Neural progenitor cell (in vitro differentiated cells): Measurements from ENCODE around the gene RNF217. TPM values are rescaled to one million over a fixed set of nuclear protein-coding genes. Genes with fewer than 3 reads are reported as not detected.

Experiments
- DNase-seq: peaks from one replicate; pipeline ENCODE4 v3.0.0-alpha.2; 2016; ENCODE audit warnings: low spot score
- H2AFZ ChIP-seq: fragments of 200-600 bp; sonication (generic); replicated peaks from 2 replicates; pipeline ENCODE4 v1.6.1; 2016; ENCODE audit warnings: antibody characterized with exemption
- H3F3A ChIP-seq: fragments of 200-600 bp; sonication (generic); 2 replicates; pipeline ENCODE4 v1.6.1; 2016; ENCODE audit warnings: antibody characterized with exemption, low read depth
- H3K27ac ChIP-seq: fragments of 200-600 bp; sonication (generic); 2 replicates; pipeline ENCODE4 v1.5.1; 2016; ENCODE audit warnings: mild to moderate bottlenecking
- H3K27me3 ChIP-seq: fragments of 200-600 bp; sonication (generic); 2 replicates; pipeline ENCODE4 v1.6.1; 2016; ENCODE audit warnings: mild to moderate bottlenecking, moderate library complexity
- H3K36me3 ChIP-seq: fragments of 200-600 bp; sonication (generic); 2 replicates; pipeline ENCODE4 v1.5.1; 2016
- H3K4me1 ChIP-seq: fragments of 200-600 bp; sonication (generic); 2 replicates; pipeline ENCODE4 v1.6.1; 2016; ENCODE audit warnings: mixed run types
- H3K4me2 ChIP-seq: fragments of 200-600 bp; sonication (generic); 2 replicates; pipeline ENCODE4 v1.6.1; 2016
- H3K4me3 ChIP-seq: fragments of 200-600 bp; sonication (generic); 2 replicates; pipeline ENCODE4 v1.5.1; 2016
- H3K79me2 ChIP-seq: fragments of 200-600 bp; sonication (generic); 2 replicates; pipeline ENCODE4 v1.6.1; 2016; ENCODE audit warnings: low read depth
- H3K9ac ChIP-seq: fragments of 200-600 bp; sonication (generic); 2 replicates; pipeline ENCODE4 v1.6.1; 2016
- H3K9me3 ChIP-seq: fragments of 200-600 bp; sonication (generic); 2 replicates; pipeline ENCODE4 v1.5.1; 2016; ENCODE audit warnings: low read depth
- H4K20me1 ChIP-seq: fragments of 200-600 bp; sonication (generic); 2 replicates; pipeline ENCODE4 v1.6.1; 2016; ENCODE audit warnings: low read depth
- H3K27ac Mint-ChIP-seq: 3 replicates; pipeline ENCODE4 v1.8.0; 2021; ENCODE audit warnings: mixed read lengths
- H3K27me3 Mint-ChIP-seq: 2 replicates; pipeline ENCODE4 v1.8.0; 2022; ENCODE audit warnings: low read depth, mild to moderate bottlenecking, inconsistent platforms, moderate library complexity, mixed read lengths; ENCODE audit not compliant: insufficient read depth
- H3K36me3 Mint-ChIP-seq: 3 replicates; pipeline ENCODE4 v1.8.0; 2021; ENCODE audit warnings: mixed read lengths
- H3K4me1 Mint-ChIP-seq: 3 replicates; pipeline ENCODE4 v1.8.0; 2021; ENCODE audit warnings: mixed read lengths
- H3K4me3 Mint-ChIP-seq: 3 replicates; pipeline ENCODE4 v1.8.0; 2021; ENCODE audit warnings: mild to moderate bottlenecking, moderate library complexity, mixed read lengths
- H3K9me3 Mint-ChIP-seq: 3 replicates; pipeline ENCODE4 v1.8.0; 2020; ENCODE audit warnings: mixed read lengths
- CTCF ChIP-seq: fragments of 200-600 bp; sonication (generic); IDR thresholded peaks from 2 replicates; pipeline ENCODE4 v1.5.1; 2017; ENCODE audit warnings: antibody characterized with exemption, mild to moderate bottlenecking
- EZH2 ChIP-seq: fragments of 200-600 bp; sonication (generic); IDR thresholded peaks from 2 replicates; pipeline ENCODE4 v1.6.1; 2017; ENCODE audit warnings: antibody characterized with exemption, mild to moderate bottlenecking, moderate library complexity
- EZH2phosphoT487 ChIP-seq: fragments of 200-600 bp; sonication (generic); IDR thresholded peaks from 2 replicates; pipeline ENCODE4 v1.6.1; 2017; ENCODE audit warnings: antibody characterized with exemption
- total RNA-seq: library from RNA; depleted of rRNA; stranded (reverse); fragments of >200 nt; gene quantifications from 2 replicates; pipeline ENCODE4 v1.2.3, GENCODE V29; 2015; ENCODE audit warnings: low replicate concordance

The RNF217 gene
- total RNA-seq, 1 donor from 2014 or later, result 24.1 TPM

- no peak for DNase-seq
- Mint-ChIP-seq H3K4me1 (peaks cover 71% of the 10 kb centered on the region), H3K9me3 (no peaks in the 10 kb centered on the region), H3K36me3 (no peaks in the 10 kb centered on the region), H3K27me3 (peaks cover 2% of the 10 kb centered on the region), H3K4me3 (peak overlapping the region; percentile 81), H3K27ac (no peak overlapping the region)
- Histone ChIP-seq H3K4me3 (peak overlapping the region; percentile 47), H3K4me1 (peaks cover 72% of the 10 kb centered on the region), H3F3A (peaks cover 32% of the 10 kb centered on the region), H3K27me3 (no peaks in the 10 kb centered on the region), H3K9ac (no peak overlapping the region), H2AFZ (peak overlapping the region; percentile 95), H3K36me3 (no peaks in the 10 kb centered on the region), H4K20me1 (peaks cover 5% of the 10 kb centered on the region), H3K4me2 (peak overlapping the region; percentile 84), H3K27ac (no peak overlapping the region), H3K9me3 (no peaks in the 10 kb centered on the region), H3K79me2 (no peaks in the 10 kb centered on the region)
- TF ChIP-seq EZH2, result no peak
- no peak for TF ChIP-seq CTCF
These were observed 137.9 kb downstream of the RNF217 start for GRCh38 chr6:125100074-125100652.

GRCh38 chr6:125101128-125101527 is 138.9 kb downstream of the RNF217 start:
- H3F3A ChIP-seq, result peaks cover 36% of the 10 kb centered on the region
- DNase-seq, result no peak
- TF ChIP-seq CTCF, result no peak
- no peak for TF ChIP-seq EZH2
- TF ChIP-seq EZH2phosphoT487, result no peak
- no peak overlapping the region for H3K9ac ChIP-seq
- peak overlapping the region; percentile 21 for H3K4me3 Mint-ChIP-seq
- no peaks in the 10 kb centered on the region for H3K36me3 Mint-ChIP-seq
- H4K20me1 ChIP-seq, result peaks cover 5% of the 10 kb centered on the region
- no peak overlapping the region for H3K4me2 ChIP-seq
- H3K27ac ChIP-seq, result no peak overlapping the region
- peaks cover 3% of the 10 kb centered on the region for H3K9me3 Mint-ChIP-seq
- H3K27me3 ChIP-seq, result no peaks in the 10 kb centered on the region
- no peaks in the 10 kb centered on the region for H3K36me3 ChIP-seq
- peaks cover 75% of the 10 kb centered on the region for H3K4me1 ChIP-seq
- H3K79me2 ChIP-seq, result no peaks in the 10 kb centered on the region
- no peak overlapping the region for H2AFZ ChIP-seq
- H3K4me3 ChIP-seq, result no peak overlapping the region
- peak overlapping the region; percentile 35 for H3K27ac Mint-ChIP-seq
- peaks cover 68% of the 10 kb centered on the region for H3K4me1 Mint-ChIP-seq
- H3K27me3 Mint-ChIP-seq, result peaks cover 2% of the 10 kb centered on the region
- no peaks in the 10 kb centered on the region for H3K9me3 ChIP-seq

GRCh38 chr6:125101631-125102030 is 139.4 kb downstream of the RNF217 start:
- H3K4me3 Mint-ChIP-seq, result no peak overlapping the region
- Histone ChIP-seq H3K79me2 (no peaks in the 10 kb centered on the region), H3K9ac (no peak overlapping the region), H3K27me3 (no peaks in the 10 kb centered on the region), H3K4me1 (peaks cover 73% of the 10 kb centered on the region), H4K20me1 (peaks cover 5% of the 10 kb centered on the region), H3K9me3 (no peaks in the 10 kb centered on the region), H3K4me3 (no peak overlapping the region), H3K27ac (no peak overlapping the region), H2AFZ (no peak overlapping the region), H3F3A (peaks cover 36% of the 10 kb centered on the region), H3K36me3 (no peaks in the 10 kb centered on the region), H3K4me2 (peak overlapping the region; percentile 17)
- no peak for TF ChIP-seq EZH2phosphoT487
- TF ChIP-seq CTCF, result no peak
- no peak for TF ChIP-seq EZH2
- H3K9me3 Mint-ChIP-seq, result peaks cover 5% of the 10 kb centered on the region
- H3K4me1 Mint-ChIP-seq, result peaks cover 68% of the 10 kb centered on the region
- DNase-seq, result no peak
- H3K27me3 Mint-ChIP-seq, result peaks cover 2% of the 10 kb centered on the region
- H3K27ac Mint-ChIP-seq, result peak overlapping the region; percentile 7
- no peaks in the 10 kb centered on the region for H3K36me3 Mint-ChIP-seq
